ENCODE measurements around the gene DAPL1. TPM values are rescaled to one million over a fixed set of nuclear protein-coding genes. Genes with fewer than 3 reads are reported as not detected.

The DAPL1 gene
- polyA plus RNA-seq, 3 donors, result not detected

- H2AFZ ChIP-seq (ENCODE audit: insufficient read depth, low read depth, low read length, poor library complexity, severe bottlenecking), result no peak overlapping the region
- no peaks in the 10 kb centered on the region for H4K20me1 ChIP-seq (ENCODE audit: insufficient read depth, low read length)
- Mint-ChIP-seq H3K4me3 (no peak overlapping the region), H3K4me1 (no peaks in the 10 kb centered on the region), H3K36me3 (no peaks in the 10 kb centered on the region), H3K27ac (no peak overlapping the region), H3K27me3 (ENCODE audit: low read depth in 3 of 3) (peaks cover 0 to 3% (median 0%) of the 10 kb centered on the region in 3 donors), H3K9me3 (peaks cover 0 to 16% (median 5%) of the 10 kb centered on the region in 7 donors)
- TF ChIP-seq, protein P1, sequence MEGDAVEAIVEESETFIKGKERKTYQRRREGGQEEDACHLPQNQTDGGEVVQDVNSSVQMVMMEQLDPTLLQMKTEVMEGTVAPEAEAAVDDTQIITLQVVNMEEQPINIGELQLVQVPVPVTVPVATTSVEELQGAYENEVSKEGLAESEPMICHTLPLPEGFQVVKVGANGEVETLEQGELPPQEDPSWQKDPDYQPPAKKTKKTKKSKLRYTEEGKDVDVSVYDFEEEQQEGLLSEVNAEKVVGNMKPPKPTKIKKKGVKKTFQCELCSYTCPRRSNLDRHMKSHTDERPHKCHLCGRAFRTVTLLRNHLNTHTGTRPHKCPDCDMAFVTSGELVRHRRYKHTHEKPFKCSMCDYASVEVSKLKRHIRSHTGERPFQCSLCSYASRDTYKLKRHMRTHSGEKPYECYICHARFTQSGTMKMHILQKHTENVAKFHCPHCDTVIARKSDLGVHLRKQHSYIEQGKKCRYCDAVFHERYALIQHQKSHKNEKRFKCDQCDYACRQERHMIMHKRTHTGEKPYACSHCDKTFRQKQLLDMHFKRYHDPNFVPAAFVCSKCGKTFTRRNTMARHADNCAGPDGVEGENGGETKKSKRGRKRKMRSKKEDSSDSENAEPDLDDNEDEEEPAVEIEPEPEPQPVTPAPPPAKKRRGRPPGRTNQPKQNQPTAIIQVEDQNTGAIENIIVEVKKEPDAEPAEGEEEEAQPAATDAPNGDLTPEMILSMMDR (IDR thresholded peaks at IDR 0.05), result no peak
- no peak overlapping the region for H3K9ac ChIP-seq (ENCODE audit: insufficient read depth, low read length, poor library complexity, severe bottlenecking)
- intact Hi-C loops (cut with micrococcal nuclease), result no loop called here
- no peak for DNase-seq
- no peaks in the 10 kb centered on the region for H3K79me2 ChIP-seq (ENCODE audit: insufficient read depth, low read length)
- H3K4me2 ChIP-seq (replicated peaks; ENCODE audit: extremely low read depth, low read length, poor library complexity, severe bottlenecking), result no peak overlapping the region
- H3K9me3 ChIP-seq (replicated peaks in 1 of 2; ENCODE audit: control insufficient read depth in 1 of 2, insufficient read depth in 1 of 2, low read length in 2 of 2), result peaks cover 0 to 10% of the 10 kb centered on the region in 2 donors
- no peaks in the 10 kb centered on the region for H3K27me3 ChIP-seq (ENCODE audit: control insufficient read depth in 2 of 2, insufficient read depth in 2 of 2, low read length in 2 of 2)
- 29% methylated on average over 1 of the region's 5 CpGs for WGBS (ENCODE audit: insufficient coverage)
- H3K27ac ChIP-seq (ENCODE audit: low read depth in 1 of 2, low read length in 2 of 2), result no peak overlapping the region
- H3K36me3 ChIP-seq (replicated peaks in 1 of 2; ENCODE audit: control insufficient read depth in 1 of 2, insufficient read depth in 2 of 2, low read length in 2 of 2), result no peaks in the 10 kb centered on the region
- H3K4me3 ChIP-seq (replicated peaks in 1 of 3; ENCODE audit: low read depth in 2 of 3, low read length in 3 of 3), result no peak overlapping the region
- H3K4me1 ChIP-seq (ENCODE audit: control insufficient read depth in 1 of 2, insufficient read depth in 2 of 2, low read length in 2 of 2), result no peaks in the 10 kb centered on the region
Observed at GRCh38 chr2:158782616-158783015, 12.5 kb upstream of the DAPL1 start.

DNA sequence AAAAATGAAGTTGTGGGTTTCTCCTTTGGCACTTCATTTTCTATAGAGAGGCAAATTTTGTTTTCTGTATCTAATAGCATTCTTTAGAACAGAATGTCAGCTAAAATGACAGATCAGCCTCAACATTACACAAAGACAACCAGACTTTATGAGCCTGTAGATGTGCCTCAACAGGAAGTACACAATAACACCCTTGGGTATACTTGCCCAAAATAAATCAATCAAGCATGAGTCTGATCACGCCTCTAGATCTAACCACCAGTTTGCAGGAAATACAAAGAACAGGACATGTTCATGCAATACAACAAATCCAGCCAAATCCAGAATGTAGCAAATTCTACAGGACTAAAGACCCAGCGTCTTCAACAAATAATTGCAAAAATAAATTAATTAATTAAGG is 11.2 kb upstream of the DAPL1 start:
- H3K4me1 Mint-ChIP-seq, result no peaks in the 10 kb centered on the region
- Histone ChIP-seq H3K4me1 (ENCODE audit: control insufficient read depth in 1 of 2, insufficient read depth in 2 of 2, low read length in 2 of 2) (no peaks in the 10 kb centered on the region), H3K79me2 (ENCODE audit: insufficient read depth, low read length) (no peaks in the 10 kb centered on the region), H3K27ac (ENCODE audit: low read depth in 1 of 2, low read length in 2 of 2) (no peak overlapping the region), H3K9me3 (replicated peaks in 1 of 2; ENCODE audit: control insufficient read depth in 1 of 2, insufficient read depth in 1 of 2, low read length in 2 of 2) (peaks cover 0 to 10% of the 10 kb centered on the region in 2 donors), H3K27me3 (ENCODE audit: control insufficient read depth in 2 of 2, insufficient read depth in 2 of 2, low read length in 2 of 2) (no peaks in the 10 kb centered on the region), H3K9ac (ENCODE audit: insufficient read depth, low read length, poor library complexity, severe bottlenecking) (no peak overlapping the region), H3K36me3 (replicated peaks in 1 of 2; ENCODE audit: control insufficient read depth in 1 of 2, insufficient read depth in 2 of 2, low read length in 2 of 2) (no peaks in the 10 kb centered on the region), H4K20me1 (ENCODE audit: insufficient read depth, low read length) (no peaks in the 10 kb centered on the region), H2AFZ (ENCODE audit: insufficient read depth, low read depth, low read length, poor library complexity, severe bottlenecking) (no peak overlapping the region), H3K4me2 (replicated peaks; ENCODE audit: extremely low read depth, low read length, poor library complexity, severe bottlenecking) (no peak overlapping the region), H3K4me3 (replicated peaks in 1 of 3; ENCODE audit: low read depth in 2 of 3, low read length in 3 of 3) (no peak overlapping the region)
- WGBS (ENCODE audit: insufficient coverage), result 20% methylated on average over 1 of the region's 2 CpGs
- no peak overlapping the region for H3K4me3 Mint-ChIP-seq
- peaks cover 0 to 18% (median 6%) of the 10 kb centered on the region in 7 donors for H3K9me3 Mint-ChIP-seq
- H3K27me3 Mint-ChIP-seq (ENCODE audit: low read depth in 3 of 3), result peaks cover 0 to 3% (median 0%) of the 10 kb centered on the region in 3 donors
- H3K36me3 Mint-ChIP-seq, result no peaks in the 10 kb centered on the region
- no peak for DNase-seq
- TF ChIP-seq, protein P1 (IDR thresholded peaks at IDR 0.05), result no peak
- intact Hi-C loops (cut with micrococcal nuclease), result no loop called here
- no peak overlapping the region for H3K27ac Mint-ChIP-seq

Data from CD14-positive monocyte (primary cell).